GM23338 (cell line): ENCODE data around the gene CHSY1. TPM values are rescaled to one million over a fixed set of nuclear protein-coding genes. Genes with fewer than 3 reads are reported as not detected.

ENCODE experiments used
- ATAC-seq: fragments of 200-7000 bp; cut with Tn5 transposase; 3 replicates; pipeline ENCODE4 v1.9.1; 2020
- DNase-seq: peaks from one replicate; pipeline ENCODE4 v3.0.0-alpha.2; 2015; ENCODE audit warnings: low spot score
- H2AFZ ChIP-seq: fragments of 200-600 bp; sonication (generic); 2 replicates; pipeline ENCODE4 v1.8.0; 2016; ENCODE audit warnings: antibody characterized with exemption, mild to moderate bottlenecking, moderate library complexity
- H3F3A ChIP-seq: fragments of 200-600 bp; sonication (generic); replicated peaks from 2 replicates; pipeline ENCODE4 v1.8.0; 2017; ENCODE audit warnings: antibody characterized with exemption, mixed run types, low read depth
- H3K27ac ChIP-seq: fragments of 200-600 bp; sonication (generic); 2 replicates; pipeline ENCODE4 v1.6.1; 2016; ENCODE audit warnings: low read depth
- H3K27me3 ChIP-seq: fragments of 200-600 bp; sonication (generic); 2 replicates; pipeline ENCODE4 v1.8.0; 2016; ENCODE audit warnings: mild to moderate bottlenecking, mixed run types, moderate library complexity; ENCODE audit not compliant: insufficient read depth
- H3K36me3 ChIP-seq: fragments of 200-600 bp; sonication (generic); 2 replicates; pipeline ENCODE4 v1.8.0; 2016; ENCODE audit warnings: mild to moderate bottlenecking; ENCODE audit not compliant: insufficient read depth
- H3K4me1 ChIP-seq: fragments of 200-600 bp; sonication (generic); 2 replicates; pipeline ENCODE4 v1.8.0; 2016; ENCODE audit warnings: mild to moderate bottlenecking, moderate library complexity; ENCODE audit not compliant: insufficient read depth
- H3K4me2 ChIP-seq: fragments of 200-600 bp; sonication (generic); 2 replicates; pipeline ENCODE4 v1.7.1; 2017; ENCODE audit warnings: mixed run types
- H3K4me3 ChIP-seq: fragments of 200-600 bp; sonication (generic); 2 replicates; pipeline ENCODE4 v1.6.1; 2016; ENCODE audit warnings: mixed run types
- H3K79me2 ChIP-seq: fragments of 200-600 bp; sonication (generic); replicated peaks from 2 replicates; pipeline ENCODE4 v1.8.0; 2017; ENCODE audit warnings: mild to moderate bottlenecking; ENCODE audit not compliant: insufficient read depth
- H3K9me2 ChIP-seq: fragments of 200-600 bp; sonication (generic); 2 replicates; pipeline ENCODE4 v1.8.0; 2017; ENCODE audit not compliant: insufficient read depth
- H4K20me1 ChIP-seq: fragments of 200-600 bp; sonication (generic); replicated peaks from 2 replicates; pipeline ENCODE4 v1.8.0; 2017; ENCODE audit warnings: mild to moderate bottlenecking; ENCODE audit not compliant: insufficient read depth
- H3K27ac Mint-ChIP-seq: 2 replicates; pipeline ENCODE4 v1.8.0; 2020; ENCODE audit warnings: inconsistent platforms, mild to moderate bottlenecking, moderate library complexity, mixed read lengths
- H3K27me3 Mint-ChIP-seq: 3 replicates; pipeline ENCODE4 v1.8.0; 2022; ENCODE audit warnings: low read depth, mild to moderate bottlenecking, moderate library complexity, mixed read lengths, inconsistent platforms; ENCODE audit not compliant: insufficient read depth, poor library complexity
- H3K36me3 Mint-ChIP-seq: 3 replicates; pipeline ENCODE4 v1.8.0; 2021; ENCODE audit warnings: low read depth, mild to moderate bottlenecking, inconsistent platforms, moderate library complexity, mixed read lengths
- H3K4me1 Mint-ChIP-seq: 3 replicates; pipeline ENCODE4 v1.8.0; 2020; ENCODE audit warnings: mild to moderate bottlenecking, inconsistent platforms, mixed read lengths
- H3K4me3 Mint-ChIP-seq: 3 replicates; pipeline ENCODE4 v1.8.0; 2021; ENCODE audit warnings: moderate library complexity, mild to moderate bottlenecking, inconsistent platforms, mixed read lengths
- H3K9me3 Mint-ChIP-seq: 3 replicates; pipeline ENCODE4 v1.8.0; 2020; ENCODE audit warnings: moderate library complexity, mild to moderate bottlenecking, inconsistent platforms, mixed read lengths
- CTCF ChIP-seq, 2 experiments: fragments of 200-600 bp in 1 of 2; sonication (generic) in 1 of 2; conservative IDR thresholded peaks; 2 replicates each; pipeline versions ENCODE4 v1.5.1 to v1.6.1; 2016 to 2017; ENCODE audit warnings: antibody characterized with exemption in 2 of 2, low read depth in 2 of 2, mild to moderate bottlenecking in 2 of 2, moderate library complexity in 1 of 2
- ETS1 ChIP-seq: IDR thresholded peaks from 2 replicates; pipeline ENCODE4 v1.6.1; 2016; ENCODE audit warnings: antibody characterized with exemption
- STAT1 ChIP-seq: IDR thresholded peaks from one replicate; pipeline ENCODE4 v1.6.1; 2016; ENCODE audit warnings: antibody characterized with exemption; ENCODE audit not compliant: unreplicated experiment
- polyA plus RNA-seq: library from polyadenylated mRNA; unstranded; fragments of >200 nt; fragmentation: Nextera tagmentation; extraction: Ambion mirVana; gene quantifications from 2 replicates; pipeline ENCODE4 v1.2.1, GENCODE V29; 2016
- total RNA-seq: library from RNA; depleted of rRNA; stranded (reverse); fragments of >200 nt; shearing (Covaris generic); gene quantifications from 2 replicates; pipeline ENCODE4 v1.2.3, GENCODE V29; 2014
- TF ChIP-seq, protein P1 (sequence below): fragments of 250-450 bp; sonication (Bioruptor Pico); IDR thresholded peaks from 2 replicates; pipeline ENCODE4 v1.5.0; 2020; ENCODE audit warnings: mild to moderate bottlenecking, moderate library complexity

CHSY1 gene
- total and polyA plus RNA-seq, 2 experiments from 2014 or later = 9.8 to 47.7 TPM

DNA sequence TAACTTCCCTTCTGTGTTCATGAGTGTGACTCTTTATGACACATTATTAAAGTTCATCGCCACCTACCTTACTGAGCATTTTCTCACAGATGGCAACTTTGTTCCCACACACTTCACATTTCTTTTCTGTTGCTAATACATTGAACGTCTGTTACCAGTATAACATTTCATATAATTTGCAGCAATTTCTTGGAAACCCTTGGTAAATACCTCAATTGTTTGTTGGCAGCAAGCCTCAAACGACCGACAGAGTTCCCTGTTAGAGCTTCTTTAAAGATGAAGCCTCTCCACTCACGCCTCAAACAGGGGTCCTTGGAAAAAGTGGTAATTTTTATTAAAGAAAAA is 3.2 kb upstream of the CHSY1 start:
- H3K27me3 ChIP-seq = peaks cover 17% of the 10 kb centered on the region
- no peak overlapping the region for H3K27ac ChIP-seq
- peaks cover 14% of the 10 kb centered on the region for H3K4me1 ChIP-seq
- peaks cover 8% of the 10 kb centered on the region for H3K79me2 ChIP-seq
- H3F3A ChIP-seq = peaks cover 4% of the 10 kb centered on the region; the same call in 1 of the 2 replicates
- H2AFZ ChIP-seq = no peak overlapping the region
- ATAC-seq (no peak), DNase-seq (no peak)
- H3K36me3 ChIP-seq = no peaks in the 10 kb centered on the region
- TF ChIP-seq, protein P1, sequence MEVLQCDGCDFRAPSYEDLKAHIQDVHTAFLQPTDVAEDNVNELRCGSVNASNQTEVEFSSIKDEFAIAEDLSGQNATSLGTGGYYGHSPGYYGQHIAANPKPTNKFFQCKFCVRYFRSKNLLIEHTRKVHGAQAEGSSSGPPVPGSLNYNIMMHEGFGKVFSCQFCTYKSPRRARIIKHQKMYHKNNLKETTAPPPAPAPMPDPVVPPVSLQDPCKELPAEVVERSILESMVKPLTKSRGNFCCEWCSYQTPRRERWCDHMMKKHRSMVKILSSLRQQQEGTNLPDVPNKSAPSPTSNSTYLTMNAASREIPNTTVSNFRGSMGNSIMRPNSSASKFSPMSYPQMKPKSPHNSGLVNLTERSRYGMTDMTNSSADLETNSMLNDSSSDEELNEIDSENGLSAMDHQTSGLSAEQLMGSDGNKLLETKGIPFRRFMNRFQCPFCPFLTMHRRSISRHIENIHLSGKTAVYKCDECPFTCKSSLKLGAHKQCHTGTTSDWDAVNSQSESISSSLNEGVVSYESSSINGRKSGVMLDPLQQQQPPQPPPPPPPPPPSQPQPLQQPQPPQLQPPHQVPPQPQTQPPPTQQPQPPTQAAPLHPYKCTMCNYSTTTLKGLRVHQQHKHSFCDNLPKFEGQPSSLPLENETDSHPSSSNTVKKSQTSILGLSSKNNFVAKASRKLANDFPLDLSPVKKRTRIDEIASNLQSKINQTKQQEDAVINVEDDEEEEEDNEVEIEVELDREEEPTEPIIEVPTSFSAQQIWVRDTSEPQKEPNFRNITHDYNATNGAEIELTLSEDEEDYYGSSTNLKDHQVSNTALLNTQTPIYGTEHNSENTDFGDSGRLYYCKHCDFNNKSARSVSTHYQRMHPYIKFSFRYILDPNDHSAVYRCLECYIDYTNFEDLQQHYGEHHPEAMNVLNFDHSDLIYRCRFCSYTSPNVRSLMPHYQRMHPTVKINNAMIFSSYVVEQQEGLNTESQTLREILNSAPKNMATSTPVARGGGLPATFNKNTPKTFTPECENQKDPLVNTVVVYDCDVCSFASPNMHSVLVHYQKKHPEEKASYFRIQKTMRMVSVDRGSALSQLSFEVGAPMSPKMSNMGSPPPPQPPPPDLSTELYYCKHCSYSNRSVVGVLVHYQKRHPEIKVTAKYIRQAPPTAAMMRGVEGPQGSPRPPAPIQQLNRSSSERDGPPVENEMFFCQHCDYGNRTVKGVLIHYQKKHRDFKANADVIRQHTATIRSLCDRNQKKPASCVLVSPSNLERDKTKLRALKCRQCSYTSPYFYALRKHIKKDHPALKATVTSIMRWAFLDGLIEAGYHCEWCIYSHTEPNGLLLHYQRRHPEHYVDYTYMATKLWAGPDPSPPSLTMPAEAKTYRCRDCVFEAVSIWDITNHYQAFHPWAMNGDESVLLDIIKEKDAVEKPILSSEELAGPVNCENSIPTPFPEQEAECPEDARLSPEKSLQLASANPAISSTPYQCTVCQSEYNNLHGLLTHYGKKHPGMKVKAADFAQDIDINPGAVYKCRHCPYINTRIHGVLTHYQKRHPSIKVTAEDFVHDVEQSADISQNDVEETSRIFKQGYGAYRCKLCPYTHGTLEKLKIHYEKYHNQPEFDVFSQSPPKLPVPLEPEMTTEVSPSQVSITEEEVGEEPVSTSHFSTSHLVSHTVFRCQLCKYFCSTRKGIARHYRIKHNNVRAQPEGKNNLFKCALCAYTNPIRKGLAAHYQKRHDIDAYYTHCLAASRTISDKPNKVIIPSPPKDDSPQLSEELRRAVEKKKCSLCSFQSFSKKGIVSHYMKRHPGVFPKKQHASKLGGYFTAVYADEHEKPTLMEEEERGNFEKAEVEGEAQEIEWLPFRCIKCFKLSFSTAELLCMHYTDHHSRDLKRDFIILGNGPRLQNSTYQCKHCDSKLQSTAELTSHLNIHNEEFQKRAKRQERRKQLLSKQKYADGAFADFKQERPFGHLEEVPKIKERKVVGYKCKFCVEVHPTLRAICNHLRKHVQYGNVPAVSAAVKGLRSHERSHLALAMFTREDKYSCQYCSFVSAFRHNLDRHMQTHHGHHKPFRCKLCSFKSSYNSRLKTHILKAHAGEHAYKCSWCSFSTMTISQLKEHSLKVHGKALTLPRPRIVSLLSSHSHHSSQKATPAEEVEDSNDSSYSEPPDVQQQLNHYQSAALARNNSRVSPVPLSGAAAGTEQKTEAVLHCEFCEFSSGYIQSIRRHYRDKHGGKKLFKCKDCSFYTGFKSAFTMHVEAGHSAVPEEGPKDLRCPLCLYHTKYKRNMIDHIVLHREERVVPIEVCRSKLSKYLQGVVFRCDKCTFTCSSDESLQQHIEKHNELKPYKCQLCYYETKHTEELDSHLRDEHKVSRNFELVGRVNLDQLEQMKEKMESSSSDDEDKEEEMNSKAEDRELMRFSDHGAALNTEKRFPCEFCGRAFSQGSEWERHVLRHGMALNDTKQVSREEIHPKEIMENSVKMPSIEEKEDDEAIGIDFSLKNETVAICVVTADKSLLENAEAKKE (CRISPR knock-in tag) = no peak
- TF ChIP-seq ETS1 = no peak
- H3K4me3 ChIP-seq = no peak overlapping the region
- Mint-ChIP-seq H3K27me3 (peaks cover 16% of the 10 kb centered on the region), H3K4me1 (peaks cover 45% of the 10 kb centered on the region), H3K4me3 (no peak overlapping the region), H3K27ac (no peak overlapping the region), H3K9me3 (no peaks in the 10 kb centered on the region), H3K36me3 (peaks cover 3% of the 10 kb centered on the region; the same call in 1 of the 3 replicates)
- H3K4me2 ChIP-seq = no peak overlapping the region
- peaks cover 7% of the 10 kb centered on the region for H4K20me1 ChIP-seq
- H3K9me2 ChIP-seq = no peaks in the 10 kb centered on the region

DNA sequence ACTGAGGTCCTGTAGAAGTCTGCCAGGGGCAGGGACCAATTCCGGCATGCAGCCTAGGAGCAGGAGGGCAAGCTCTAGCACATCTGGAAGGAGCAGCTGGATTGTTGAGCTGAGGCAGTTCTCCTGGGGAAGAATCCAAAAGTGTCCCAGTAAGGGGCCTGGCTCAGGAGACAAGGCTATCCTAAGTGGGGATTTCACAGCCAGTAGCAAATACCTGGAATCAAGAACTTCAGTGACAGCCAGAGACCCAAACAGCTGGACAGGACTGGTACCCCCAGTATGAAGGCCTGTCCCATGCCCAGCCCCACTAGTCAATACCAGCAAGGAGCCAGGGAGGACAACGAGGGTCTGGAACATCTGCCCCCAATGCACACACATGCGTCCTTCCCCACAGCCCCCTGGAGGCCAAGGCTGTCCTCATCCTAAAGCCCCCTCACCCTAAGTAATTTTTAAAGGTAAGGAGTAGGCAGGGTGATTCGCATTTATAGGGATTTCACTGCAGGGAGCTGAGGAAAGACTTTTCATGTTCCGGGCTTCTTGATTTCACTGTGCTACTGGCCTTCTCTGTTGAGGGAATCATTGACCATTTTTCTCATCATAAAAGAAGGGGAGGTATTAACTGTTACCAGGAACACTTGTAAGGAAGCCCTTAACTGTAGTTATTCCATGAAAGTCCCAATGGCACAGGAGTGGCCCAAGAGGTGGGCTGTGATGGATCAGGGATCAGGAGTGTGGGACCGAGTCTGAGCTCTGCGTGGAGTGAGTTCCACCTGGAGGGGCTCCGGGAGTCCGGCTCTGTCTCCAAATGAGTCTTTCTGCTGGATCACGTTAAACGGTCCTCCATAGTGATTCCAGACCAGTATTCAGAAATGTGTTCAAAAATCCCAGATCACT is 2.6 kb upstream of the CHSY1 start:
- H3K4me3 ChIP-seq = no peak overlapping the region
- H4K20me1 ChIP-seq = peaks cover 11% of the 10 kb centered on the region
- H3K27me3 ChIP-seq = peaks cover 17% of the 10 kb centered on the region
- ATAC-seq (no peak), DNase-seq (peak; percentile 28)
- TF ChIP-seq ETS1 (no peak), STAT1 (no peak), CTCF (conservative IDR thresholded peaks at IDR 0.05; ENCODE audit: low read depth in 2 of 2) (peak; percentile 28; a peak in 3 of 4 replicates)
- Mint-ChIP-seq H3K4me1 (peaks cover 50% of the 10 kb centered on the region), H3K36me3 (peaks cover 3% of the 10 kb centered on the region; the same call in 1 of the 3 replicates), H3K27ac (no peak overlapping the region), H3K27me3 (peaks cover 16% of the 10 kb centered on the region), H3K4me3 (no peak overlapping the region), H3K9me3 (no peaks in the 10 kb centered on the region)
- no peak overlapping the region for H3K4me2 ChIP-seq
- peaks cover 4% of the 10 kb centered on the region; the same call in 1 of the 2 replicates for H3F3A ChIP-seq
- peaks cover 15% of the 10 kb centered on the region for H3K79me2 ChIP-seq
- H3K27ac ChIP-seq = no peak overlapping the region
- peaks cover 18% of the 10 kb centered on the region for H3K4me1 ChIP-seq
- H3K36me3 ChIP-seq = no peaks in the 10 kb centered on the region
- H2AFZ ChIP-seq = no peak overlapping the region
- no peaks in the 10 kb centered on the region for H3K9me2 ChIP-seq
